HepG2 (cell line): ENCODE data around the gene OR6S1. TPM values are rescaled to one million over a fixed set of nuclear protein-coding genes. Genes with fewer than 3 reads are reported as not detected.
A peak's percentile ranks its signal among the peaks of the same experiment; 100 is the strongest.

ENCODE experiments used
- ARNT2 ChIP-seq: sonication (generic); formaldehyde crosslinking; IDR thresholded peaks from 2 replicates; pipeline ENCODE4 v1.8.0; 2022; ENCODE audit warnings: mild to moderate bottlenecking, low read depth, missing genetic modification reagents, moderate library complexity
- CREM ChIP-seq, 2 experiments: sonication (generic) in 1 of 2; formaldehyde crosslinking in 1 of 2; IDR thresholded peaks; 2 replicates each; pipeline versions ENCODE4 v1.4.0 to v1.6.1; 2016 to 2020; ENCODE audit warnings: antibody characterized with exemption in 1 of 2, mild to moderate bottlenecking in 1 of 2, missing genetic modification reagents in 1 of 2
- E2F2 ChIP-seq: sonication (generic); formaldehyde crosslinking; IDR thresholded peaks from 2 replicates; pipeline ENCODE4 v1.4.0; 2020; ENCODE audit warnings: missing genetic modification reagents, borderline replicate concordance
- GATA4 ChIP-seq: sonication (generic); IDR thresholded peaks from 2 replicates; pipeline ENCODE4 v1.6.1; 2016; ENCODE audit warnings: antibody characterized with exemption, low read depth, borderline replicate concordance
- HMGA1 ChIP-seq: sonication (generic); formaldehyde crosslinking; conservative IDR thresholded peaks from 2 replicates; pipeline ENCODE4 v1.4.0; 2020; ENCODE audit warnings: missing genetic modification reagents
- HOMEZ ChIP-seq: IDR thresholded peaks from 2 replicates; pipeline ENCODE4 v1.6.1; 2016; ENCODE audit warnings: low read depth
- IKZF1 ChIP-seq: fragments of 450-650 bp; IDR thresholded peaks from 2 replicates; pipeline ENCODE4 v1.7.1; 2016
- KDM5B ChIP-seq: sonication (generic); formaldehyde crosslinking; IDR thresholded peaks from 2 replicates; pipeline ENCODE4 v1.4.0; 2020; ENCODE audit warnings: missing genetic modification reagents, mild to moderate bottlenecking, borderline replicate concordance
- MEF2D ChIP-seq: sonication (generic); formaldehyde crosslinking; IDR thresholded peaks from 2 replicates; pipeline ENCODE4 v1.5.1; 2020; ENCODE audit warnings: mild to moderate bottlenecking, missing genetic modification reagents
- NRL ChIP-seq: sonication (generic); formaldehyde crosslinking; IDR thresholded peaks from 2 replicates; pipeline ENCODE4 v1.5.0; 2020; ENCODE audit warnings: missing genetic modification reagents, mild to moderate bottlenecking, moderate library complexity, borderline replicate concordance
- PHF8 ChIP-seq: sonication (generic); formaldehyde crosslinking; IDR thresholded peaks from 2 replicates; pipeline ENCODE4 v1.5.0; 2020; ENCODE audit warnings: missing genetic modification reagents
- SOX6 ChIP-seq, 2 experiments: fragments of 450-650 bp in 1 of 2; sonication (generic) in 1 of 2; formaldehyde crosslinking in 1 of 2; IDR thresholded peaks; 2 replicates each; pipeline versions ENCODE4 v1.4.0 to v1.6.1; 2017 to 2020; ENCODE audit warnings: antibody characterized with exemption in 1 of 2, mild to moderate bottlenecking in 1 of 2, missing genetic modification reagents in 1 of 2
- XBP1 ChIP-seq: sonication (generic); formaldehyde crosslinking; IDR thresholded peaks from 2 replicates; pipeline ENCODE4 v1.5.0; 2020; ENCODE audit warnings: missing genetic modification reagents
- ZBTB44 ChIP-seq: sonication (generic); formaldehyde crosslinking; IDR thresholded peaks from 2 replicates; pipeline ENCODE4 v1.4.0; 2020; ENCODE audit warnings: missing genetic modification reagents
- ZFX ChIP-seq: sonication (generic); formaldehyde crosslinking; IDR thresholded peaks from 2 replicates; pipeline ENCODE4 v1.4.0; 2020; ENCODE audit warnings: mild to moderate bottlenecking, low read depth, missing genetic modification reagents, moderate library complexity
- ZNF12 ChIP-seq: sonication (generic); formaldehyde crosslinking; IDR thresholded peaks from 2 replicates; pipeline ENCODE4 v1.5.0; 2020; ENCODE audit warnings: missing genetic modification reagents
- ZNF224 ChIP-seq: sonication (generic); formaldehyde crosslinking; IDR thresholded peaks from 2 replicates; pipeline ENCODE4 v1.5.0; 2020; ENCODE audit warnings: mild to moderate bottlenecking, missing genetic modification reagents
- ZNF589 ChIP-seq: sonication (generic); formaldehyde crosslinking; conservative IDR thresholded peaks from 2 replicates; pipeline ENCODE4 v1.8.0; 2022; ENCODE audit warnings: mild to moderate bottlenecking, moderate library complexity, missing genetic modification reagents
- ZNF839 ChIP-seq: sonication (generic); formaldehyde crosslinking; IDR thresholded peaks from 2 replicates; pipeline ENCODE4 v1.4.0; 2020; ENCODE audit warnings: missing genetic modification reagents, mild to moderate bottlenecking, borderline replicate concordance
- polyA plus RNA-seq, 8 experiments: library from polyadenylated mRNA; depleted of rRNA in 3 of 8; stranded (reverse) in 7 of 8; unstranded in 1 of 8; fragments of >200 nt; fragmentation: Illumina TruSeq in 4 of 8; extraction: Trizol in 4 of 8; gene quantifications; 2 replicates each; pipeline versions ENCODE4 v1.2.1 to v1.2.3, GENCODE V29; 2011 to 2016; ENCODE audit warnings: low read depth in 4 of 8, missing spikeins in 1 of 8, mixed read lengths in 1 of 8; ENCODE audit not compliant: insufficient read depth in 1 of 8
- total RNA-seq, 5 experiments: library from RNA; depleted of rRNA; stranded (reverse); fragments of >200 nt; fragmentation: Illumina TruSeq; extraction: Trizol; gene quantifications; 2 replicates each; pipeline ENCODE4 v1.2.3, GENCODE V29; 2016; ENCODE audit warnings: low read depth in 1 of 5
- TF ChIP-seq, protein P1 (sequence below): sonication (generic); formaldehyde crosslinking; IDR thresholded peaks from 2 replicates; pipeline ENCODE4 v1.4.0; 2020; ENCODE audit warnings: low read depth, missing genetic modification reagents
- TF ChIP-seq, protein P2 (sequence below): sonication (generic); formaldehyde crosslinking; IDR thresholded peaks from 2 replicates; pipeline ENCODE4 v1.5.0; 2020; ENCODE audit warnings: missing genetic modification reagents

The OR6S1 gene
- total and polyA plus RNA-seq, 2 of the 13 experiments (the other 11 are each of a cell fraction or from before 2014, with no cell fraction given) = 0.09 TPM; not detected in 1

GRCh38 chr14:20671597-20672283 lies 30.2 kb upstream of the OR6S1 start (continued):
- TF ChIP-seq HOMEZ (CRISPR knock-in tag) (no peak), MEF2D (peak; percentile 65; the same call in 1 of the 2 replicates), ZNF224 (CRISPR knock-in tag) (no peak), CREM (IDR thresholded peaks at IDR 0.05) (peak; percentile 68), CREM (CRISPR knock-in tag; IDR thresholded peaks at IDR 0.05) (no peak), XBP1 (CRISPR knock-in tag) (no peak), IKZF1 (no peak), NRL (no peak), SOX6 (IDR thresholded peaks at IDR 0.05) (no peak), SOX6 (CRISPR knock-in tag; IDR thresholded peaks at IDR 0.05) (peak; percentile 97), ZFX (peak; percentile 56), ZNF589 (CRISPR knock-in tag) (peak; percentile 40; the same call in 1 of the 2 replicates), ZBTB44 (CRISPR knock-in tag) (no peak), ZNF12 (CRISPR knock-in tag) (0 out of 2 replicates have a peak, but pooled peaks have one; percentile 46), E2F2 (CRISPR knock-in tag) (no peak), ARNT2 (no peak), HMGA1 (no peak), ZNF839 (CRISPR knock-in tag) (no peak), GATA4 (peak; percentile 70), KDM5B (CRISPR knock-in tag) (no peak), PHF8 (CRISPR knock-in tag) (no peak)
- TF ChIP-seq, protein P1, sequence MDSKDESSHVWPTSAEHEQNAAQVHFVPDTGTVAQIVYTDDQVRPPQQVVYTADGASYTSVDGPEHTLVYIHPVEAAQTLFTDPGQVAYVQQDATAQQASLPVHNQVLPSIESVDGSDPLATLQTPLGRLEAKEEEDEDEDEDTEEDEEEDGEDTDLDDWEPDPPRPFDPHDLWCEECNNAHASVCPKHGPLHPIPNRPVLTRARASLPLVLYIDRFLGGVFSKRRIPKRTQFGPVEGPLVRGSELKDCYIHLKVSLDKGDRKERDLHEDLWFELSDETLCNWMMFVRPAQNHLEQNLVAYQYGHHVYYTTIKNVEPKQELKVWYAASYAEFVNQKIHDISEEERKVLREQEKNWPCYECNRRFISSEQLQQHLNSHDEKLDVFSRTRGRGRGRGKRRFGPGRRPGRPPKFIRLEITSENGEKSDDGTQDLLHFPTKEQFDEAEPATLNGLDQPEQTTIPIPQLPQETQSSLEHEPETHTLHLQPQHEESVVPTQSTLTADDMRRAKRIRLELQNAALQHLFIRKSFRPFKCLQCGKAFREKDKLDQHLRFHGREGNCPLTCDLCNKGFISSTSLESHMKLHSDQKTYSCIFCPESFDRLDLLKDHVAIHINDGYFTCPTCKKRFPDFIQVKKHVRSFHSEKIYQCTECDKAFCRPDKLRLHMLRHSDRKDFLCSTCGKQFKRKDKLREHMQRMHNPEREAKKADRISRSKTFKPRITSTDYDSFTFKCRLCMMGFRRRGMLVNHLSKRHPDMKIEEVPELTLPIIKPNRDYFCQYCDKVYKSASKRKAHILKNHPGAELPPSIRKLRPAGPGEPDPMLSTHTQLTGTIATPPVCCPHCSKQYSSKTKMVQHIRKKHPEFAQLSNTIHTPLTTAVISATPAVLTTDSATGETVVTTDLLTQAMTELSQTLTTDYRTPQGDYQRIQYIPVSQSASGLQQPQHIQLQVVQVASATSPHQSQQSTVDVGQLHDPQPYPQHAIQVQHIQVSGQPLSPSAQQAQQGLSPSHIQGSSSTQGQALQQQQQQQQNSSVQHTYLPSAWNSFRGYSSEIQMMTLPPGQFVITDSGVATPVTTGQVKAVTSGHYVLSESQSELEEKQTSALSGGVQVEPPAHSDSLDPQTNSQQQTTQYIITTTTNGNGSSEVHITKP (CRISPR knock-in tag) = peak; percentile 40; the same call in 1 of the 2 replicates
- TF ChIP-seq, protein P2, sequence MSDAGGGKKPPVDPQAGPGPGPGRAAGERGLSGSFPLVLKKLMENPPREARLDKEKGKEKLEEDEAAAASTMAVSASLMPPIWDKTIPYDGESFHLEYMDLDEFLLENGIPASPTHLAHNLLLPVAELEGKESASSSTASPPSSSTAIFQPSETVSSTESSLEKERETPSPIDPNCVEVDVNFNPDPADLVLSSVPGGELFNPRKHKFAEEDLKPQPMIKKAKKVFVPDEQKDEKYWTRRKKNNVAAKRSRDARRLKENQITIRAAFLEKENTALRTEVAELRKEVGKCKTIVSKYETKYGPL (CRISPR knock-in tag) = no peak
